Common myeloid progenitor, CD34-positive (primary cell): Measurements from ENCODE around the gene PTPRM.

Experiments
- CTCF ChIA-PET: fragments of 350-600 bp; sonication (Branson Sonifier 250); formaldehyde crosslinking; loops from one replicate; lab custom pipeline; 2021; ENCODE audit warnings: antibody characterized with exemption; lab: Charles Lee
- POLR2A ChIA-PET: fragments of 350-600 bp; sonication (Branson Sonifier 250); formaldehyde crosslinking; loops from one replicate; lab custom pipeline; 2021; ENCODE audit warnings: antibody characterized with exemption; lab: Charles Lee
- DNase-seq, 3 donors: peaks; one replicate each; pipeline versions ENCODE4 v3.0.0 to v3.0.0-alpha.2; 2013
- H3K27ac ChIP-seq, 2 experiments: 1 replicate in 1 of 2; 2 replicates in 1 of 2; pipeline ENCODE4 v1.7.0; 2013; ENCODE audit warnings: inconsistent platforms in 2 of 2, low read length in 2 of 2, mild to moderate bottlenecking in 2 of 2, low read depth in 1 of 2, moderate library complexity in 1 of 2; ENCODE audit not compliant: severe bottlenecking in 2 of 2, insufficient read depth in 1 of 2, poor library complexity in 1 of 2
- H3K27me3 ChIP-seq, 5 experiments: replicated peaks in 2 of 5; 1 replicate in 3 of 5; 2 replicates in 2 of 5; pipeline versions ENCODE4 v1.6.1 to v1.7.0; 2013; ENCODE audit warnings: low read length in 4 of 5, mild to moderate bottlenecking in 2 of 5, moderate library complexity in 2 of 5, inconsistent platforms in 1 of 5; ENCODE audit not compliant: insufficient read depth in 5 of 5, control insufficient read depth in 4 of 5
- H3K36me3 ChIP-seq, 4 experiments: 1 replicate in 2 of 4; 2 replicates in 2 of 4; pipeline versions ENCODE4 v1.6.1 to v1.7.0; 2013; ENCODE audit warnings: low read length in 3 of 4, control low read depth in 1 of 4, mild to moderate bottlenecking in 1 of 4; ENCODE audit not compliant: control insufficient read depth in 4 of 4, insufficient read depth in 4 of 4
- H3K4me1 ChIP-seq, 4 experiments: 1 replicate in 3 of 4; 2 replicates in 1 of 4; pipeline versions ENCODE4 v1.6.1 to v1.7.1; 2013; ENCODE audit warnings: low read length in 3 of 4, mild to moderate bottlenecking in 3 of 4, control low read depth in 1 of 4, inconsistent platforms in 1 of 4, moderate library complexity in 1 of 4; ENCODE audit not compliant: control insufficient read depth in 4 of 4, insufficient read depth in 4 of 4; ENCODE audit errors: control extremely low read depth in 1 of 4
- H3K4me3 ChIP-seq, 7 experiments: 1 replicate in 4 of 7; 2 replicates in 3 of 7; pipeline versions ENCODE4 v1.5.1 to v1.7.0; 2013; ENCODE audit warnings: mild to moderate bottlenecking in 7 of 7, low read length in 6 of 7, moderate library complexity in 6 of 7, inconsistent platforms in 2 of 7, low read depth in 2 of 7, control low read depth in 1 of 7; ENCODE audit not compliant: insufficient read depth in 4 of 7, control insufficient read depth in 1 of 7; ENCODE audit errors: extremely low read depth in 1 of 7
- H3K9me3 ChIP-seq, 5 experiments: 1 replicate in 4 of 5; 2 replicates in 1 of 5; pipeline versions ENCODE4 v1.6.1 to v1.7.1; 2013; ENCODE audit warnings: low read length in 4 of 5, mild to moderate bottlenecking in 2 of 5, inconsistent platforms in 1 of 5, low read depth in 1 of 5, moderate library complexity in 1 of 5; ENCODE audit not compliant: control insufficient read depth in 4 of 5, insufficient read depth in 2 of 5; ENCODE audit errors: control extremely low read depth in 1 of 5
- WGBS: methylation state at CpG from one replicate; pipeline ENCODE4 v1.1.5; 2013; ENCODE audit not compliant: insufficient coverage; 5-methylcytosine and 5-hydroxymethylcytosine counted together

PTPRM gene

GRCh38 chr18:7711495-7711894 lies 144.4 kb downstream of the PTPRM start:
- POLR2A ChIA-PET: interaction anchor here (0.6 kb wide), 1 partner anchor 335 kb away, joined by 5 read pairs; no protein-coding TSS in a partner anchor
- WGBS: no CpG with 5 or more reads among the region's 2 CpGs
- no peaks in the 10 kb centered on the region for H3K4me1 ChIP-seq
- no peak overlapping the region for H3K27ac ChIP-seq
- H3K36me3 ChIP-seq: no peaks in the 10 kb centered on the region
- CTCF ChIA-PET: no interaction called here
- no peak for DNase-seq
- H3K27me3 ChIP-seq: no peaks in the 10 kb centered on the region
- peaks cover 0 to 8% (median 0%) of the 10 kb centered on the region in 5 experiments for H3K9me3 ChIP-seq
- no peak overlapping the region for H3K4me3 ChIP-seq

GRCh38 chr18:7720395-7720794 lies 153.3 kb downstream of the PTPRM start:
- no peaks in the 10 kb centered on the region for H3K27me3 ChIP-seq
- no CpG with 5 or more reads among the region's 1 CpG for WGBS
- no peak overlapping the region for H3K4me3 ChIP-seq
- no peaks in the 10 kb centered on the region for H3K36me3 ChIP-seq
- DNase-seq: no peak
- H3K4me1 ChIP-seq: no peaks in the 10 kb centered on the region
- POLR2A ChIA-PET: no interaction called here
- CTCF ChIA-PET: no interaction called here
- H3K27ac ChIP-seq: no peak overlapping the region
- peaks cover 0 to 13% (median 0%) of the 10 kb centered on the region in 5 experiments for H3K9me3 ChIP-seq

DNA sequence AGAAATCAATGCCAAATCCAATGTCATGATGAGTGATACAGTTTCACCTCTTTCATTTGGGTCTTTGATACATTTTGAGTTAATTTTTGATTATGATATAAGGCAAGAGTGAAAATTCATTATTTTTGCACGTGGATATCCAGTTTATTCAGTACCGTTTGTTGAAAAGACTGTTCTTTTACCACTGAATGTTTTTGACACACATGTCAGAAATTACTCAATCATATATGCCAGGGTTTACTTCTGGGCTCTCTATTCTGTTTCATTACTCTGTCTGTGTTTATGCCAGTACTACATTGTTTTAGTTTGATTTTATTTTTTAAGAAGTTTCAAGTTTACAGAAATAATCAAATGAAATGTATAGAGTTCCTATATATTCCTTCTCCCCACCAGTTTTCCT lies 154.4 kb downstream of the PTPRM start:
- WGBS: no CpG with 5 or more reads among the region's 2 CpGs
- Histone ChIP-seq H3K36me3 (no peaks in the 10 kb centered on the region), H3K27me3 (no peaks in the 10 kb centered on the region), H3K27ac (no peak overlapping the region), H3K9me3 (peaks cover 0 to 17% (median 0%) of the 10 kb centered on the region in 5 experiments), H3K4me3 (no peak overlapping the region), H3K4me1 (no peaks in the 10 kb centered on the region)
- CTCF ChIA-PET: no interaction called here
- POLR2A ChIA-PET: no interaction called here
- no peak for DNase-seq

DNA sequence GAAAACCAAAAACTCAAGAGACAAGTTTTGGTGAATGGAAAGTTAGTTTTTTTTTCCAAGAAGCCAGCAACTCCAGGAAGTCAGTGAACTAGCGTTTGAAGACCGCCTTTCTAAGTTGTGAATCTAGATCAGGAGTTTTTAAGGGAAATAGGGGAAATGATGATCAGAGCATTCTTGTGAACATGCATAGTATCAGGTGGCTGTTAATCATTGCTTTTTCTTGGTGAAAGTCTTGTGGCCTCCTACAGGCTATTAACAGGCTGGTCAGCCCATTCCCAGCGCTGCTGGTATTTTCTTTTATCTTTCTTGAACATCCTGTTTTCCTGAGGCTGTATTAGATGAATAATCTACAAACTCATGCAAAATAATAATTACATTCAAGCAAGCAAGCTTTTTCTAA lies 155.8 kb downstream of the PTPRM start:
- no peak for DNase-seq
- no peaks in the 10 kb centered on the region for H3K4me1 ChIP-seq
- H3K9me3 ChIP-seq: peaks cover 0 to 8% (median 0%) of the 10 kb centered on the region in 5 experiments
- no peak overlapping the region for H3K27ac ChIP-seq
- 85% methylated on average over 2 of the region's 3 CpGs for WGBS
- POLR2A ChIA-PET: no interaction called here
- no peak overlapping the region for H3K4me3 ChIP-seq
- H3K36me3 ChIP-seq: no peaks in the 10 kb centered on the region
- no peaks in the 10 kb centered on the region for H3K27me3 ChIP-seq
- CTCF ChIA-PET: no interaction called here

GRCh38 chr18:7723558-7723957 lies 156.4 kb downstream of the PTPRM start:
- 96% methylated on average over 8 of the region's 8 CpGs for WGBS
- Histone ChIP-seq H3K36me3 (no peaks in the 10 kb centered on the region), H3K9me3 (peaks cover 0 to 8% (median 0%) of the 10 kb centered on the region in 5 experiments), H3K4me3 (no peak overlapping the region), H3K27me3 (no peaks in the 10 kb centered on the region), H3K4me1 (no peaks in the 10 kb centered on the region), H3K27ac (no peak overlapping the region)
- ChIA-PET POLR2A (no interaction called here), CTCF (no interaction called here)
- no peak for DNase-seq

DNA sequence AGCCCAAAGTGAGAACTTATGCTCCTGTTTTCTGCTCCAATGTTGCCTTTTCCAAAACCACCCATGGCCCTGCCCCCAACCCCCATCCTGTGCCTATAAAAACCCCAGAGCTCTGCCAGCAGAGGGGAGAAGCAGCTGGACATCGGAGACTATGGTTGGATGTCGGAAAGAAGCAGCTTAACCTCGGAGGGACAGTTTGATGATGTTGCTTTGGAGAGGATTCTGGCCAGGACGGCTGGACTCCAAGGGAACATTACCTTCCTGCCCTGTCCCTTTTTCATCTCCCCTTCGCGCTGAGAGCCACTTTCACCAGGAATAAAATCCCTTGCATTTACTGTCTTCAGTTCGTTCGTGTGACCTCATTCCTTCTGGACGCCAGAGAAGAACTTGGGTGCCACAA lies 158.4 kb downstream of the PTPRM start:
- no peaks in the 10 kb centered on the region for H3K4me1 ChIP-seq
- no peaks in the 10 kb centered on the region for H3K27me3 ChIP-seq
- 94% methylated on average over 8 of the region's 9 CpGs for WGBS
- no peaks in the 10 kb centered on the region for H3K36me3 ChIP-seq
- no peak overlapping the region for H3K27ac ChIP-seq
- no peak for DNase-seq
- ChIA-PET POLR2A (no interaction called here), CTCF (no interaction called here)
- no peak overlapping the region for H3K4me3 ChIP-seq
- peaks cover 0 to 7% (median 0%) of the 10 kb centered on the region in 5 experiments for H3K9me3 ChIP-seq

DNA sequence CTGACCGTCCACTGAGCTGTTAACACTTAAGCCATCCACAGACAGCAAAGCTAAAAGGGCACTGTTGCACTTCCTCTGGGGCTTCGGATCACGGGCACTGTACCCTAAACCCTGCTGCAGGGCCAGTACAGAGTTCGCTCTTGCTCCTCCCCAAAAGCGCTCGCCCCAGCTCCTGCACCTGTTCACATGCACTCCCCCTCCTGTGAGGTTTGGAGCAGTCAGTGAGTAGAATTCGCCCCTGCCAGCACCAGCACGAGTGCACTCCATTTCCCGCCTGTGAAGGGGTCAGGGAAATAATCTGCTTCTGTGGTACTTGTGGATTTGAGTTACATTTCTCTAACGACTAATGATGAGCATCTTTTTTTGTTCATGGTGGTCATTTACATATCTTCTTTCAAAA lies 158.8 kb downstream of the PTPRM start:
- Histone ChIP-seq H3K27ac (no peak overlapping the region), H3K4me3 (no peak overlapping the region), H3K4me1 (no peaks in the 10 kb centered on the region), H3K27me3 (no peaks in the 10 kb centered on the region), H3K9me3 (peaks cover 0 to 5% (median 0%) of the 10 kb centered on the region in 5 experiments), H3K36me3 (no peaks in the 10 kb centered on the region)
- WGBS: 98% methylated on average over 6 of the region's 10 CpGs
- DNase-seq: no peak
- POLR2A ChIA-PET: no interaction called here
- CTCF ChIA-PET: no interaction called here
